Placental epithelial cell (primary cell): Measurements from ENCODE around the gene TGIF2LY. TPM values are rescaled to one million over a fixed set of nuclear protein-coding genes. Genes with fewer than 3 reads are reported as not detected.

Experiments
- small RNA-seq: library from RNA; depleted of rRNA; stranded (forward); fragments of <200 nt; gene quantifications from one replicate; pipeline ENCODE3, GENCODE V24; 2012
- total RNA-seq: library from RNA; depleted of rRNA; stranded (reverse); fragments of >200 nt; gene quantifications from 2 replicates; pipeline ENCODE4 v1.2.3, GENCODE V29; 2012

TGIF2LY gene
- total RNA-seq: not detected in 2 replicates

DNA sequence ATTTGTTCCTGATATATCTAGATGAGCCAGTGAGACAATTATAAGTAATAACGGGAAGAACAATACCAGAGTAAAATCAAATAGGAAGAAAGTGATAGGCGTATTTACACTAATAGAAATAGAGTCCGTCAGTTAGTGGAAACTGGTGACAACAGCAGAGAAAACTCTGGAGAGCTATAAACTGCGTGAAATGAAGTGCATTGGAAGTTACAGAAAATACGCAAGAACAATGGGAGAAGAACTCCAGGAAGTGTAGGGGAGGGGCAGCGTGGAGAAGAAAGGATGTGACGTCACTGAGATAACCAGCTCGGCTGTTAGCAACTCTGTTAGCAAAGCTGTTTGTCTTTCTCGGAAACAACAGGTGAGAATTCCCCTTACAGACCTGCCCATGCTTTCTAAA lies at the start of gene TGIF2LY:
Gene TGIF2LY (plus strand): TSS at position 301 of the 400 bp plus-strand sequence. CDS start 178 bp downstream, outside the sequence.

Small RNA genes within 50 kb of the gene (small RNA-seq; reads per million reads assigned to genes)
- gene PRRC2CP1: not detected
